ENCODE data around the gene SLFN11. TPM values are rescaled to one million over a fixed set of nuclear protein-coding genes. Genes with fewer than 3 reads are reported as not detected.

The SLFN11 gene
- total and polyA plus RNA-seq, 2 of the 8 experiments (the other 6 are each of a cell fraction or from before 2014, with no cell fraction given), result 0.11 to 0.28 TPM

DNA sequence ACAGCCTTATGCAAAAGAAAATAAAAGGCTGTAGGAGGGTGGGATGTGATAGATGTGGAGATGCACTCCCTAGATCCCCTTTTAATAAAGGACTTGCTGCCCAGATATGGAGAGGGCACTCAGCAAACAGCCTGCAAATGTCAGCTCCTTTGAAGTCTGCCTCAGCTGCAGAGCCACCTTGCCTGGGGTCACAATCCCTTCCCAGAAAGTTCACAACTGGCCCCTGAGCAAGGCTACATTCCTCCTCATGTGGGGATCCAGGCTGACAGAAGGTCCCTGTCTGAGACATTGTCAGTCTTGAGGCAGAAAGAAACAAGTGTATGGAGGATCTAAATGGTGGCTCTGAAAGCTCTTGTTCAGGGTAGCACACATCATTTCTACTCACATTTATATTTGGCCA lies 36.1 kb downstream of the SLFN11 start:
- H3K79me2 ChIP-seq (ENCODE audit: control insufficient read depth in 1 of 2, insufficient read depth in 2 of 2, low read length in 2 of 2), result no peaks in the 10 kb centered on the region
- H2BK12ac ChIP-seq (ENCODE audit: low read depth, low read length), result no peak overlapping the region
- no peak overlapping the region for H2BK120ac ChIP-seq (replicated peaks; ENCODE audit: low read depth, low read length)
- H3K9me3 ChIP-seq (ENCODE audit: insufficient read depth in 2 of 2, low read depth in 1 of 2, low read length in 1 of 2), result peaks cover 0 to 4% of the 10 kb centered on the region in 2 experiments; a peak in 1 of 4 replicates
- DNase-seq (ENCODE audit: low read depth in 1 of 2, low spot score in 2 of 2), result no peak
- H3K14ac ChIP-seq (ENCODE audit: insufficient read length), result no peak overlapping the region
- no peak overlapping the region for H3K4me2 ChIP-seq (ENCODE audit: insufficient read depth in 1 of 2, low read depth in 2 of 2, low read length in 2 of 2)
- CTCF ChIA-PET (ENCODE audit: partially characterized antibody), result interaction anchor here (0.5 to 1.6 kb wide), 3 partner anchors 24 to 93 kb away, joined by 3 to 8 read pairs (median 3); no protein-coding TSS in a partner anchor
- no peaks in the 10 kb centered on the region for H4K20me1 ChIP-seq (replicated peaks in 1 of 2; ENCODE audit: control insufficient read depth in 1 of 2, insufficient read depth in 2 of 2, low read length in 2 of 2)
- H4K5ac ChIP-seq (ENCODE audit: insufficient read length, low read depth, low read length), result no peak overlapping the region
- no peak overlapping the region for H3K4ac ChIP-seq (replicated peaks; ENCODE audit: insufficient read length, low read depth, low read length)
- no peak overlapping the region for H2AFZ ChIP-seq (ENCODE audit: low read length)
- H3K4me3 ChIP-seq (ENCODE audit: extremely low read depth in 1 of 4, insufficient read depth in 2 of 4, low read depth in 3 of 4, low read length in 4 of 4), result no peak overlapping the region
- no peak for FAIRE-seq
- no peak overlapping the region for H3K23ac ChIP-seq (ENCODE audit: insufficient read length)
- H3K79me1 ChIP-seq (ENCODE audit: low read depth, low read length), result no peaks in the 10 kb centered on the region
- H3K9ac ChIP-seq (replicated peaks in 1 of 4; ENCODE audit: extremely low read depth in 1 of 4, low read depth in 3 of 4, low read length in 3 of 4), result no peak overlapping the region
- H2AK5ac ChIP-seq (ENCODE audit: low read depth, low read length), result no peak overlapping the region
- H3K18ac ChIP-seq (ENCODE audit: extremely low read depth, low read length), result no peak overlapping the region
- H3K56ac ChIP-seq (replicated peaks; ENCODE audit: insufficient read length, low read depth, low read length), result no peak overlapping the region
- H3K4me1 ChIP-seq (replicated peaks in 1 of 4; ENCODE audit: control insufficient read depth in 3 of 4, insufficient read depth in 4 of 4, low read length in 3 of 4), result no peaks in the 10 kb centered on the region; a peak in 1 of 7 replicates
- no peak overlapping the region for H4K91ac ChIP-seq (replicated peaks; ENCODE audit: insufficient read length, low read length)
- H4K8ac ChIP-seq (ENCODE audit: extremely low read depth, insufficient read depth, low read length), result no peak overlapping the region
- no peak overlapping the region for H3K27ac ChIP-seq (ENCODE audit: low read depth, low read length)
- no peak overlapping the region for H2BK15ac ChIP-seq (ENCODE audit: low read length)
- no peaks in the 10 kb centered on the region; the same call in 1 of the 2 replicates for H3K23me2 ChIP-seq (ENCODE audit: low read depth, low read length)
- H2BK20ac ChIP-seq (ENCODE audit: low read length), result no peak overlapping the region
- POLR2A ChIA-PET (ENCODE audit: partially characterized antibody), result no interaction called here
- H2BK5ac ChIP-seq (ENCODE audit: low read depth, low read length), result no peak overlapping the region
- no peaks in the 10 kb centered on the region for H3K36me3 ChIP-seq (ENCODE audit: control insufficient read depth in 2 of 4, insufficient read depth in 4 of 4, low read length in 3 of 4)
- H3K27me3 ChIP-seq (replicated peaks in 1 of 4; ENCODE audit: control insufficient read depth in 3 of 4, extremely low read depth in 1 of 4, insufficient read depth in 3 of 4, low read length in 3 of 4), result no peaks in the 10 kb centered on the region; a peak in 1 of 7 replicates
- TF ChIP-seq BCL11A (IDR thresholded peaks at IDR 0.05; ENCODE audit: low read depth in 2 of 2, low read length in 2 of 2) (no peak), BACH1 (IDR thresholded peaks at IDR 0.05; ENCODE audit: low read length) (no peak), SP1 (IDR thresholded peaks at IDR 0.05; ENCODE audit: low read depth, low read length) (no peak), POLR2A (IDR thresholded peaks at IDR 0.05; ENCODE audit: control extremely low read depth in 1 of 2, low read depth in 2 of 2, low read length in 2 of 2) (no peak), FOSL1 (IDR thresholded peaks at IDR 0.05; ENCODE audit: insufficient read depth, low read depth, low read length) (no peak), GTF2F1 (IDR thresholded peaks at IDR 0.05; ENCODE audit: borderline replicate concordance, low read depth, low read length) (no peak), HDAC2 (IDR thresholded peaks at IDR 0.05; ENCODE audit: borderline replicate concordance in 1 of 2, low read depth in 2 of 2, low read length in 2 of 2) (no peak), HDAC6 (IDR thresholded peaks at IDR 0.05; ENCODE audit: low read depth, low read length) (no peak), ZNF274 (IDR thresholded peaks at IDR 0.05; ENCODE audit: borderline replicate concordance, extremely low read depth, low read length) (no peak), MAFK (IDR thresholded peaks at IDR 0.05; ENCODE audit: low read depth, low read length) (no peak)
- TF ChIP-seq, protein P1, sequence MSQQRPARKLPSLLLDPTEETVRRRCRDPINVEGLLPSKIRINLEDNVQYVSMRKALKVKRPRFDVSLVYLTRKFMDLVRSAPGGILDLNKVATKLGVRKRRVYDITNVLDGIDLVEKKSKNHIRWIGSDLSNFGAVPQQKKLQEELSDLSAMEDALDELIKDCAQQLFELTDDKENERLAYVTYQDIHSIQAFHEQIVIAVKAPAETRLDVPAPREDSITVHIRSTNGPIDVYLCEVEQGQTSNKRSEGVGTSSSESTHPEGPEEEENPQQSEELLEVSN (IDR thresholded peaks at IDR 0.05), result no peak

Measured in H1 (cell line).